WTC11 (cell line): ENCODE results near the gene HS6ST1. TPM values are rescaled to one million over a fixed set of nuclear protein-coding genes. Genes with fewer than 3 reads are reported as not detected.

Source experiments
- ATAC-seq: fragments of 200-7000 bp; cut with Tn5 transposase; 2 replicates; pipeline ENCODE4 v1.10.0; 2021; ENCODE audit warnings: mild to moderate bottlenecking, moderate library complexity
- CTCF ChIA-PET: fragments of 300-600 bp; sonication (Branson Sonifier 250); formaldehyde crosslinking; loops from one replicate; lab custom pipeline; 2021; ENCODE audit warnings: antibody characterized with exemption; lab: Charles Lee
- POLR2A ChIA-PET: fragments of 350-600 bp; sonication (Branson Sonifier 250); formaldehyde crosslinking; loops from one replicate; lab custom pipeline; 2021; ENCODE audit warnings: antibody characterized with exemption; lab: Charles Lee
- DNase-seq: peaks from one replicate; pipeline ENCODE4 v3.0.0; 2021; ENCODE audit warnings: low spot score
- H3K27ac Mint-ChIP-seq: 2 replicates; pipeline ENCODE4 v1.8.0; 2021; ENCODE audit warnings: mixed read lengths
- H3K27me3 Mint-ChIP-seq: 2 replicates; pipeline ENCODE4 v1.8.0; 2021; ENCODE audit warnings: low read depth, mild to moderate bottlenecking, moderate library complexity, mixed read lengths
- H3K36me3 Mint-ChIP-seq: 2 replicates; pipeline ENCODE4 v1.8.0; 2021; ENCODE audit warnings: mixed read lengths
- H3K4me1 Mint-ChIP-seq: 2 replicates; pipeline ENCODE4 v1.8.0; 2022; ENCODE audit warnings: mixed read lengths
- H3K4me3 Mint-ChIP-seq: 2 replicates; pipeline ENCODE4 v1.8.0; 2021; ENCODE audit warnings: mild to moderate bottlenecking, moderate library complexity, mixed read lengths
- H3K9me3 Mint-ChIP-seq: 2 replicates; pipeline ENCODE4 v1.8.0; 2021; ENCODE audit warnings: mixed read lengths
- CREB1 ChIP-seq: sonication (generic); formaldehyde crosslinking; IDR thresholded peaks from 2 replicates; pipeline ENCODE4 v1.8.0; 2023; ENCODE audit warnings: mild to moderate bottlenecking, missing genetic modification reagents
- FOXJ3 ChIP-seq: sonication (generic); formaldehyde crosslinking; IDR thresholded peaks from 2 replicates; pipeline ENCODE4 v1.9.0; 2021; ENCODE audit warnings: missing genetic modification reagents, mild to moderate bottlenecking, borderline replicate concordance
- GABPB1 ChIP-seq: sonication (generic); formaldehyde crosslinking; IDR thresholded peaks from 2 replicates; pipeline ENCODE4 v1.8.1; 2023; ENCODE audit warnings: mild to moderate bottlenecking, missing genetic modification reagents
- MXD4 ChIP-seq: fragments of 250-450 bp; sonication (Bioruptor Pico); IDR thresholded peaks from 2 replicates; pipeline ENCODE4 v1.8.0; 2021; ENCODE audit warnings: mild to moderate bottlenecking, moderate library complexity, borderline replicate concordance
- NFYB ChIP-seq: sonication (generic); formaldehyde crosslinking; conservative IDR thresholded peaks from 2 replicates; pipeline ENCODE4 v1.8.0; 2022; ENCODE audit warnings: low read depth, missing genetic modification reagents
- RELA ChIP-seq: sonication (generic); formaldehyde crosslinking; IDR thresholded peaks from 2 replicates; pipeline ENCODE4 v1.8.1; 2022; ENCODE audit warnings: missing genetic modification reagents, mild to moderate bottlenecking, borderline replicate concordance
- RORB ChIP-seq: fragments of 250-450 bp; sonication (Bioruptor Pico); IDR thresholded peaks from 2 replicates; pipeline ENCODE4 v1.9.0; 2021; ENCODE audit warnings: mild to moderate bottlenecking
- ZNF317 ChIP-seq: sonication (generic); formaldehyde crosslinking; IDR thresholded peaks from 2 replicates; pipeline ENCODE4 v1.8.1; 2023; ENCODE audit warnings: low read depth, mild to moderate bottlenecking, moderate library complexity, missing genetic modification reagents, borderline replicate concordance
- total RNA-seq: library from RNA; stranded (reverse); gene quantifications from 3 replicates; pipeline ENCODE4 v1.2.3, GENCODE V29; 2021
- TF ChIP-seq, protein P1 (sequence below): fragments of 250-450 bp; sonication (Bioruptor Pico); IDR thresholded peaks from 2 replicates; pipeline ENCODE4 v1.8.0; 2021; ENCODE audit warnings: mild to moderate bottlenecking
- TF ChIP-seq, protein P2 (sequence below): fragments of 250-450 bp; sonication (Bioruptor Pico); IDR thresholded peaks from 2 replicates; pipeline ENCODE4 v2.1.2; 2022; ENCODE audit warnings: mild to moderate bottlenecking, moderate library complexity
- TF ChIP-seq, protein P3 (sequence below): fragments of 250-450 bp; sonication (Bioruptor Pico); conservative IDR thresholded peaks from 2 replicates; pipeline ENCODE4 v1.9.0; 2021; ENCODE audit warnings: mild to moderate bottlenecking
- TF ChIP-seq, protein P4 (sequence below): sonication (generic); formaldehyde crosslinking; IDR thresholded peaks from 2 replicates; pipeline ENCODE4 v1.8.0; 2022; ENCODE audit warnings: mild to moderate bottlenecking, missing genetic modification reagents
- TF ChIP-seq, protein P5 (sequence below): sonication (generic); formaldehyde crosslinking; IDR thresholded peaks from 2 replicates; pipeline ENCODE4 v1.8.1; 2023; ENCODE audit warnings: mild to moderate bottlenecking, missing genetic modification reagents, moderate library complexity
- TF ChIP-seq, protein P6 (sequence below): sonication (generic); formaldehyde crosslinking; IDR thresholded peaks from 2 replicates; pipeline ENCODE4 v1.8.0; 2023; ENCODE audit warnings: missing genetic modification reagents
- TF ChIP-seq, protein P7 (sequence below): sonication (generic); formaldehyde crosslinking; IDR thresholded peaks from 2 replicates; pipeline ENCODE4 v1.8.1; 2023; ENCODE audit warnings: mild to moderate bottlenecking, missing genetic modification reagents
- TF ChIP-seq, protein P8 (sequence below): sonication (generic); formaldehyde crosslinking; IDR thresholded peaks from 2 replicates; pipeline ENCODE4 v1.8.0; 2023; ENCODE audit warnings: mild to moderate bottlenecking, missing genetic modification reagents

Gene HS6ST1
- total RNA-seq, 1 experiment from 2014 or later, result 55.5 TPM

DNA sequence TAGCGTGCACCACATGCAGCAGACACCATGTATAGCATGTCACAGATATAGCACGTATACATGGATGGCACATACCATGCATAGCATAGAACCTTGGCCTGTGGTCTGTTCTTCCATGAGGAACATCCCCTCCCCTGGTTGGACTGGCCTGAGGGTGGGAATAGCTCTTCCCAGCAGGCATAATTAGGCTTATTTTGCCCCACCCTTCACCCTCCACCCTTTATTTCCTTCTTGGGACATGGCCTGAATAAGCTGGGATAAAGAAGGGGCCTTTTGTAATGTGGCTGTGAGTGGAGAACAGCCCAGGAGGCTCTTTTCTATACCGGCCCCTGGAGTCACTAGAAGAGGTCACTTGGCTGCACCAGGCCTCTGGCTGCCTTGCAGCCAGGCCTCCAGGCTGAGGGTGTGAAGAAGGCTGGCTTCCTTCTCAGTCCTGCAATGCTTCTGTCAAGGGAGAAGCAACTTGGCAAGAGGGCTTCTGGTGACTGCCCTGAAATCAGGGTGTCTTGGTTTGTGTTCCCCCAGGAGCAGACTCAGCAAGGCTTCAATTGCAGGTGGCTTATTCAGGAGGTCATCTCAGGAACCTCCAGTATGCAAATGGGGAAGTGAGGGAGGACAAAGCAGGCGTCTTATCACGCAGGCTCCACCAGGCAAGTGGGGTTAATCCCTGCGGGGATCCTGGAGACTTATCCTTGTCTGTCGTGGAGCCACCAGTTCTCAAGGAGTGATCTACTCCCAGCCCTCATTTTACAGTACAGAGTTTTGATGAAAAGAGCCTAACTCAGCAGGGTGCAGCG lies 68.2 kb downstream of the HS6ST1 start:
- POLR2A ChIA-PET, result no interaction called here
- no peaks in the 10 kb centered on the region for H3K9me3 Mint-ChIP-seq
- no peak overlapping the region for H3K27ac Mint-ChIP-seq
- peaks cover 6% of the 10 kb centered on the region for H3K27me3 Mint-ChIP-seq
- DNase-seq (no peak), ATAC-seq (no peak)
- TF ChIP-seq RORB (CRISPR knock-in tag) (no peak), NFYB (CRISPR knock-in tag) (no peak), CREB1 (CRISPR knock-in tag) (no peak), FOXJ3 (CRISPR knock-in tag) (no peak), GABPB1 (CRISPR knock-in tag) (no peak), RELA (no peak)
- TF ChIP-seq, protein P1, sequence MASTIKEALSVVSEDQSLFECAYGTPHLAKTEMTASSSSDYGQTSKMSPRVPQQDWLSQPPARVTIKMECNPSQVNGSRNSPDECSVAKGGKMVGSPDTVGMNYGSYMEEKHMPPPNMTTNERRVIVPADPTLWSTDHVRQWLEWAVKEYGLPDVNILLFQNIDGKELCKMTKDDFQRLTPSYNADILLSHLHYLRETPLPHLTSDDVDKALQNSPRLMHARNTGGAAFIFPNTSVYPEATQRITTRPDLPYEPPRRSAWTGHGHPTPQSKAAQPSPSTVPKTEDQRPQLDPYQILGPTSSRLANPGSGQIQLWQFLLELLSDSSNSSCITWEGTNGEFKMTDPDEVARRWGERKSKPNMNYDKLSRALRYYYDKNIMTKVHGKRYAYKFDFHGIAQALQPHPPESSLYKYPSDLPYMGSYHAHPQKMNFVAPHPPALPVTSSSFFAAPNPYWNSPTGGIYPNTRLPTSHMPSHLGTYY (CRISPR knock-in tag), result no peak
- TF ChIP-seq, protein P2, sequence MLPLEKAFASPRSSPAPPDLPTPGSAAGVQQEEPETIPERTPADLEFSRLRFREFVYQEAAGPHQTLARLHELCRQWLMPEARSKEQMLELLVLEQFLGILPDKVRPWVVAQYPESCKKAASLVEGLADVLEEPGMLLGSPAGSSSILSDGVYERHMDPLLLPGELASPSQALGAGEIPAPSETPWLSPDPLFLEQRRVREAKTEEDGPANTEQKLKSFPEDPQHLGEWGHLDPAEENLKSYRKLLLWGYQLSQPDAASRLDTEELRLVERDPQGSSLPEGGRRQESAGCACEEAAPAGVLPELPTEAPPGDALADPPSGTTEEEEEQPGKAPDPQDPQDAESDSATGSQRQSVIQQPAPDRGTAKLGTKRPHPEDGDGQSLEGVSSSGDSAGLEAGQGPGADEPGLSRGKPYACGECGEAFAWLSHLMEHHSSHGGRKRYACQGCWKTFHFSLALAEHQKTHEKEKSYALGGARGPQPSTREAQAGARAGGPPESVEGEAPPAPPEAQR (CRISPR knock-in tag), result no peak
- TF ChIP-seq, protein P3, sequence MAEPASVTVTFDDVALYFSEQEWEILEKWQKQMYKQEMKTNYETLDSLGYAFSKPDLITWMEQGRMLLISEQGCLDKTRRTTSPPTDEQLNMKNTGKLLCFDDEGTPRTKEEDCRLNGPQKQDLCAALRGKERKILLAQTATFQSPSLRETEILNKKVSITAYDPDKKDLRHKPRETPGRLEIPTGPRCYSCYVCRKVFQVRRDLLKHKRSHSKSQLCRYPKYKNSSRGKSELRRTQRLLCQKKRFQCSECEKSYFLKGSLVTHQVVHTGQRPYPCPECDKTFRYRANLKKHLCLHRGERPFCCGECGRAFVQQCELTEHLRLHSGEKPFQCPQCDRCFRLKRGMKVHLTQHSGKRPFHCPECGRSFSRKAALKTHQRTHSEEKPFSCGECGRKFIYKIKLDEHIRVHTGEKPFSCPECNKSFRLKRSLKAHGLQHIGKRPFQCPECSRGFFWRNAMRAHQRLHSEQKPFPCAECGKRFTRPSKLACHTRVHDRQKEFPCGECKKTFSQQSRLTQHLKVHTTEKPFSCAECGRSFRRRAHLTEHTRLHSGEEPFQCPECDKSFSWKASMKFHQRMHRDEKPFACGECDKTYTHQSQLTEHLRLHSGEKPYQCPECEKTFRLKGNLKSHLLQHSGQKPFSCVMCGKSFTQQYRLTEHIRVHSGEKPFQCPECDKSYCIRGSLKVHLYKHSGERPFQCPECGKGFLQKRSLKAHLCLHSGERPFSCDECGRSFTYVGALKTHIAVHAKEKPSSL (CRISPR knock-in tag), result no peak
- TF ChIP-seq, protein P4, sequence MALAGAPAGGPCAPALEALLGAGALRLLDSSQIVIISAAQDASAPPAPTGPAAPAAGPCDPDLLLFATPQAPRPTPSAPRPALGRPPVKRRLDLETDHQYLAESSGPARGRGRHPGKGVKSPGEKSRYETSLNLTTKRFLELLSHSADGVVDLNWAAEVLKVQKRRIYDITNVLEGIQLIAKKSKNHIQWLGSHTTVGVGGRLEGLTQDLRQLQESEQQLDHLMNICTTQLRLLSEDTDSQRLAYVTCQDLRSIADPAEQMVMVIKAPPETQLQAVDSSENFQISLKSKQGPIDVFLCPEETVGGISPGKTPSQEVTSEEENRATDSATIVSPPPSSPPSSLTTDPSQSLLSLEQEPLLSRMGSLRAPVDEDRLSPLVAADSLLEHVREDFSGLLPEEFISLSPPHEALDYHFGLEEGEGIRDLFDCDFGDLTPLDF (CRISPR knock-in tag), result no peak
- TF ChIP-seq, protein P5, sequence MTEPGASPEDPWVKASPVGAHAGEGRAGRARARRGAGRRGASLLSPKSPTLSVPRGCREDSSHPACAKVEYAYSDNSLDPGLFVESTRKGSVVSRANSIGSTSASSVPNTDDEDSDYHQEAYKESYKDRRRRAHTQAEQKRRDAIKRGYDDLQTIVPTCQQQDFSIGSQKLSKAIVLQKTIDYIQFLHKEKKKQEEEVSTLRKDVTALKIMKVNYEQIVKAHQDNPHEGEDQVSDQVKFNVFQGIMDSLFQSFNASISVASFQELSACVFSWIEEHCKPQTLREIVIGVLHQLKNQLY (CRISPR knock-in tag), result no peak
- TF ChIP-seq, protein P6, sequence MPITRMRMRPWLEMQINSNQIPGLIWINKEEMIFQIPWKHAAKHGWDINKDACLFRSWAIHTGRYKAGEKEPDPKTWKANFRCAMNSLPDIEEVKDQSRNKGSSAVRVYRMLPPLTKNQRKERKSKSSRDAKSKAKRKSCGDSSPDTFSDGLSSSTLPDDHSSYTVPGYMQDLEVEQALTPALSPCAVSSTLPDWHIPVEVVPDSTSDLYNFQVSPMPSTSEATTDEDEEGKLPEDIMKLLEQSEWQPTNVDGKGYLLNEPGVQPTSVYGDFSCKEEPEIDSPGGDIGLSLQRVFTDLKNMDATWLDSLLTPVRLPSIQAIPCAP (CRISPR knock-in tag), result no peak
- no peaks in the 10 kb centered on the region for H3K4me1 Mint-ChIP-seq
- no peaks in the 10 kb centered on the region for H3K36me3 Mint-ChIP-seq
- no peak overlapping the region for H3K4me3 Mint-ChIP-seq
- CTCF ChIA-PET, result no interaction called here

DNA sequence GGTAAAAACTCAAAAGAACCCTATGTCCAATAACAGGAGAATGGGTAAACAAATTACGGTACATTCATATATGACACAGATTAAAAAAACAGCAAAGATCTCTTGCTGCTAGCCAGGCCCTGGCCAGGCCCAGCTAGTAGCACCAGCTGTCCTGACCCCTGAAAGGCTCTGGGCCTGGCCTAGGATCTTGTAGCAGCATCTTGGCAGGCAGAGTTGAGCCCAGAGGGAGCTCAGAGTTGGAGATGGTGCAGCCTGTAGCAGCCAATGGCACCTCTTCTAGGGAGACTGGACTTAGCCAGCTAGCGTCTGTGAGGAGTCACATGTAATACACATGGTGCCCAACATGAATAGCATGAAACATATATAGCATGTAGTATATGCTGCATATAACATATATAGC lies 69.1 kb downstream of the HS6ST1 start:
- TF ChIP-seq ZNF317 (CRISPR knock-in tag), result no peak
- TF ChIP-seq, protein P7, sequence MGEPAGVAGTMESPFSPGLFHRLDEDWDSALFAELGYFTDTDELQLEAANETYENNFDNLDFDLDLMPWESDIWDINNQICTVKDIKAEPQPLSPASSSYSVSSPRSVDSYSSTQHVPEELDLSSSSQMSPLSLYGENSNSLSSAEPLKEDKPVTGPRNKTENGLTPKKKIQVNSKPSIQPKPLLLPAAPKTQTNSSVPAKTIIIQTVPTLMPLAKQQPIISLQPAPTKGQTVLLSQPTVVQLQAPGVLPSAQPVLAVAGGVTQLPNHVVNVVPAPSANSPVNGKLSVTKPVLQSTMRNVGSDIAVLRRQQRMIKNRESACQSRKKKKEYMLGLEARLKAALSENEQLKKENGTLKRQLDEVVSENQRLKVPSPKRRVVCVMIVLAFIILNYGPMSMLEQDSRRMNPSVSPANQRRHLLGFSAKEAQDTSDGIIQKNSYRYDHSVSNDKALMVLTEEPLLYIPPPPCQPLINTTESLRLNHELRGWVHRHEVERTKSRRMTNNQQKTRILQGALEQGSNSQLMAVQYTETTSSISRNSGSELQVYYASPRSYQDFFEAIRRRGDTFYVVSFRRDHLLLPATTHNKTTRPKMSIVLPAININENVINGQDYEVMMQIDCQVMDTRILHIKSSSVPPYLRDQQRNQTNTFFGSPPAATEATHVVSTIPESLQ, result no peak
- TF ChIP-seq, protein P8, sequence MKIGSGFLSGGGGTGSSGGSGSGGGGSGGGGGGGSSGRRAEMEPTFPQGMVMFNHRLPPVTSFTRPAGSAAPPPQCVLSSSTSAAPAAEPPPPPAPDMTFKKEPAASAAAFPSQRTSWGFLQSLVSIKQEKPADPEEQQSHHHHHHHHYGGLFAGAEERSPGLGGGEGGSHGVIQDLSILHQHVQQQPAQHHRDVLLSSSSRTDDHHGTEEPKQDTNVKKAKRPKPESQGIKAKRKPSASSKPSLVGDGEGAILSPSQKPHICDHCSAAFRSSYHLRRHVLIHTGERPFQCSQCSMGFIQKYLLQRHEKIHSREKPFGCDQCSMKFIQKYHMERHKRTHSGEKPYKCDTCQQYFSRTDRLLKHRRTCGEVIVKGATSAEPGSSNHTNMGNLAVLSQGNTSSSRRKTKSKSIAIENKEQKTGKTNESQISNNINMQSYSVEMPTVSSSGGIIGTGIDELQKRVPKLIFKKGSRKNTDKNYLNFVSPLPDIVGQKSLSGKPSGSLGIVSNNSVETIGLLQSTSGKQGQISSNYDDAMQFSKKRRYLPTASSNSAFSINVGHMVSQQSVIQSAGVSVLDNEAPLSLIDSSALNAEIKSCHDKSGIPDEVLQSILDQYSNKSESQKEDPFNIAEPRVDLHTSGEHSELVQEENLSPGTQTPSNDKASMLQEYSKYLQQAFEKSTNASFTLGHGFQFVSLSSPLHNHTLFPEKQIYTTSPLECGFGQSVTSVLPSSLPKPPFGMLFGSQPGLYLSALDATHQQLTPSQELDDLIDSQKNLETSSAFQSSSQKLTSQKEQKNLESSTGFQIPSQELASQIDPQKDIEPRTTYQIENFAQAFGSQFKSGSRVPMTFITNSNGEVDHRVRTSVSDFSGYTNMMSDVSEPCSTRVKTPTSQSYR, result no peak
- no peak for TF ChIP-seq MXD4 (CRISPR knock-in tag)
- TF ChIP-seq, all 79 proteins: peak for 0
- H3K4me1 Mint-ChIP-seq, result no peaks in the 10 kb centered on the region
- H3K27ac Mint-ChIP-seq, result no peak overlapping the region
- no peak overlapping the region for H3K4me3 Mint-ChIP-seq
- ATAC-seq, result no peak
- H3K9me3 Mint-ChIP-seq, result no peaks in the 10 kb centered on the region
- H3K27me3 Mint-ChIP-seq, result peaks cover under 1% of the 10 kb centered on the region
- H3K36me3 Mint-ChIP-seq, result no peaks in the 10 kb centered on the region
- no peak for DNase-seq
- ChIA-PET CTCF (no interaction called here), POLR2A (no interaction called here)
